GM12892 (cell line): ENCODE measurements around the gene TAB2.
A peak's percentile ranks its signal among the peaks of the same experiment; 100 is the strongest.

Experiments
- DNase-seq: peaks from one replicate; pipeline ENCODE4 v3.0.0; 2011; ENCODE audit not compliant: insufficient read length
- FAIRE-seq: peaks from 2 replicates; lab custom pipeline; 2011; peaks lifted over from hg19 to GRCh38; lab: Jason Lieb, UNC
- POLR2A ChIP-seq: IDR thresholded peaks from 2 replicates; pipeline ENCODE4 v1.6.1; 2011; ENCODE audit warnings: low read depth, low read length, control low read depth
- POLR2AphosphoS5 ChIP-seq: IDR thresholded peaks from 2 replicates; pipeline ENCODE4 v1.6.1; 2011; ENCODE audit warnings: low read depth, low read length, control low read depth
- TAF1 ChIP-seq: IDR thresholded peaks from 2 replicates; pipeline ENCODE4 v1.6.1; 2011; ENCODE audit warnings: low read depth, mild to moderate bottlenecking, control low read depth, low read length, borderline replicate concordance

TAB2 gene

GRCh38 chr6:149362289-149362688 lies 44.8 kb downstream of the TAB2 start:
- FAIRE-seq: no peak
- DNase-seq: no peak
- TF ChIP-seq POLR2A (no peak), POLR2AphosphoS5 (no peak), TAF1 (no peak)

- TF ChIP-seq TAF1: no peak
- TF ChIP-seq POLR2AphosphoS5: no peak
- TF ChIP-seq POLR2A: no peak
- DNase-seq: no peak
- no peak for FAIRE-seq
Measured at GRCh38 chr6:149363154-149363553, 45.6 kb downstream of the TAB2 start.

- no peak for TF ChIP-seq TAF1
- no peak for FAIRE-seq
- DNase-seq: no peak
Measured at GRCh38 chr6:149364557-149364956, 47.0 kb downstream of the TAB2 start.

GRCh38 chr6:149365197-149365596 lies 47.7 kb downstream of the TAB2 start:
- DNase-seq (no peak), FAIRE-seq (no peak)
- TF ChIP-seq POLR2A (no peak), POLR2AphosphoS5 (no peak), TAF1 (no peak)

- FAIRE-seq (peak; percentile 72), DNase-seq (no peak)
- TF ChIP-seq TAF1 (no peak), POLR2A (no peak), POLR2AphosphoS5 (no peak)
Measured at GRCh38 chr6:149366267-149366921, 48.9 kb downstream of the TAB2 start.

GRCh38 chr6:149368065-149368464 lies 50.6 kb downstream of the TAB2 start:
- TF ChIP-seq POLR2AphosphoS5 (no peak), TAF1 (no peak), POLR2A (no peak)
- FAIRE-seq (peak; percentile 61), DNase-seq (no peak)

- peak; percentile 63 for FAIRE-seq
- DNase-seq: no peak
- no peak for TF ChIP-seq POLR2AphosphoS5
- TF ChIP-seq TAF1: no peak
- no peak for TF ChIP-seq POLR2A
Measured at GRCh38 chr6:149371154-149371553, 53.6 kb downstream of the TAB2 start.

GRCh38 chr6:149372062-149372461 lies 54.5 kb downstream of the TAB2 start:
- no peak for DNase-seq
- FAIRE-seq: no peak
- TF ChIP-seq POLR2A: no peak
- TF ChIP-seq TAF1: no peak
- no peak for TF ChIP-seq POLR2AphosphoS5

- FAIRE-seq (no peak), DNase-seq (no peak)
- no peak for TF ChIP-seq POLR2A
- TF ChIP-seq POLR2AphosphoS5: no peak
- TF ChIP-seq TAF1: no peak
Measured at GRCh38 chr6:149373511-149373910, 56.0 kb downstream of the TAB2 start.

GRCh38 chr6:149379977-149380376 lies 62.5 kb downstream of the TAB2 start:
- FAIRE-seq (no peak), DNase-seq (no peak)
- TF ChIP-seq TAF1 (no peak), POLR2A (no peak), POLR2AphosphoS5 (no peak)

GRCh38 chr6:149380523-149380922 lies 63.0 kb downstream of the TAB2 start:
- DNase-seq (no peak), FAIRE-seq (no peak)
- TF ChIP-seq TAF1 (no peak), POLR2A (no peak), POLR2AphosphoS5 (no peak)

GRCh38 chr6:149383371-149383770 lies 65.9 kb downstream of the TAB2 start:
- FAIRE-seq (no peak), DNase-seq (no peak)
- TF ChIP-seq TAF1 (no peak), POLR2A (no peak), POLR2AphosphoS5 (no peak)
